Activated naive CD8-positive, alpha-beta T cell treated with anti-CD3 and anti-CD28 coated beads, Interleukin-2, amount 10 ng/mL, durations not matched to agents 7 days and 5 days (primary cell): Measurements from ENCODE around the gene THRB. TPM values are rescaled to one million over a fixed set of nuclear protein-coding genes. Genes with fewer than 3 reads are reported as not detected.

Experiments used
- ATAC-seq: fragments of 150-1000 bp; cut with Tn5 transposase; one replicate; pipeline ENCODE4 v1.10.0; 2021; ENCODE audit warnings: low read depth, moderate library complexity
- POLR2A ChIA-PET: fragments of 350-600 bp; sonication (Branson Sonifier 250); formaldehyde crosslinking; loops from one replicate; lab custom pipeline; 2021; ENCODE audit warnings: antibody characterized with exemption; lab: Charles Lee
- DNase-seq: peaks from one replicate; pipeline ENCODE4 v3.0.0; 2021
- H3K27ac Mint-ChIP-seq: one replicate; pipeline ENCODE4 v1.8.0; 2022; ENCODE audit warnings: mild to moderate bottlenecking, mixed read lengths
- H3K27me3 Mint-ChIP-seq: one replicate; pipeline ENCODE4 v1.8.0; 2022; ENCODE audit warnings: mild to moderate bottlenecking, moderate library complexity, mixed read lengths
- H3K36me3 Mint-ChIP-seq: one replicate; pipeline ENCODE4 v1.8.0; 2021; ENCODE audit warnings: mild to moderate bottlenecking, mixed read lengths
- H3K4me1 Mint-ChIP-seq: one replicate; pipeline ENCODE4 v1.8.0; 2021; ENCODE audit warnings: mixed read lengths
- H3K4me3 Mint-ChIP-seq: one replicate; pipeline ENCODE4 v1.8.0; 2022; ENCODE audit warnings: mild to moderate bottlenecking, moderate library complexity, mixed read lengths
- H3K9me3 Mint-ChIP-seq: one replicate; pipeline ENCODE4 v1.8.0; 2021; ENCODE audit warnings: mixed read lengths
- total RNA-seq, 2 experiments: library from RNA; stranded (reverse); gene quantifications; one replicate each; pipeline ENCODE4 v1.2.3, GENCODE V29; 2021

The THRB gene
- total RNA-seq, 2 experiments from 2014 or later = not detected

GRCh38 chr3:24342275-24342674 is 152.4 kb downstream of the THRB start:
- no peaks in the 10 kb centered on the region for H3K4me1 Mint-ChIP-seq
- H3K27me3 Mint-ChIP-seq = peaks cover 2% of the 10 kb centered on the region
- ATAC-seq (no peak), DNase-seq (no peak)
- POLR2A ChIA-PET = no interaction called here
- H3K4me3 Mint-ChIP-seq = no peak overlapping the region
- no peaks in the 10 kb centered on the region for H3K36me3 Mint-ChIP-seq
- H3K9me3 Mint-ChIP-seq = no peaks in the 10 kb centered on the region
- no peak overlapping the region for H3K27ac Mint-ChIP-seq

GRCh38 chr3:24341668-24342067 is 153.0 kb downstream of the THRB start:
- no peak overlapping the region for H3K27ac Mint-ChIP-seq
- no peaks in the 10 kb centered on the region for H3K4me1 Mint-ChIP-seq
- H3K9me3 Mint-ChIP-seq = no peaks in the 10 kb centered on the region
- POLR2A ChIA-PET = no interaction called here
- DNase-seq (no peak), ATAC-seq (no peak)
- no peak overlapping the region for H3K4me3 Mint-ChIP-seq
- no peaks in the 10 kb centered on the region for H3K36me3 Mint-ChIP-seq
- peaks cover 2% of the 10 kb centered on the region for H3K27me3 Mint-ChIP-seq

GRCh38 chr3:24340966-24341365 is 153.7 kb downstream of the THRB start:
- no peak for DNase-seq
- Mint-ChIP-seq H3K27ac (no peak overlapping the region), H3K36me3 (no peaks in the 10 kb centered on the region), H3K27me3 (peaks cover 2% of the 10 kb centered on the region), H3K9me3 (no peaks in the 10 kb centered on the region), H3K4me3 (no peak overlapping the region), H3K4me1 (no peaks in the 10 kb centered on the region)
- POLR2A ChIA-PET = no interaction called here
- no peak for ATAC-seq

- ATAC-seq (no peak), DNase-seq (no peak)
- H3K27ac Mint-ChIP-seq = no peak overlapping the region
- peaks cover 2% of the 10 kb centered on the region for H3K27me3 Mint-ChIP-seq
- no peaks in the 10 kb centered on the region for H3K9me3 Mint-ChIP-seq
- H3K36me3 Mint-ChIP-seq = no peaks in the 10 kb centered on the region
- no peaks in the 10 kb centered on the region for H3K4me1 Mint-ChIP-seq
- POLR2A ChIA-PET = no interaction called here
- H3K4me3 Mint-ChIP-seq = no peak overlapping the region
Observed at GRCh38 chr3:24340161-24340560, 154.5 kb downstream of the THRB start.

GRCh38 chr3:24339266-24339825 is 155.3 kb downstream of the THRB start:
- H3K4me1 Mint-ChIP-seq = no peaks in the 10 kb centered on the region
- H3K4me3 Mint-ChIP-seq = no peak overlapping the region
- ATAC-seq (no peak), DNase-seq (no peak)
- H3K27me3 Mint-ChIP-seq = peaks cover 2% of the 10 kb centered on the region
- no peaks in the 10 kb centered on the region for H3K36me3 Mint-ChIP-seq
- no peaks in the 10 kb centered on the region for H3K9me3 Mint-ChIP-seq
- POLR2A ChIA-PET = no interaction called here
- no peak overlapping the region for H3K27ac Mint-ChIP-seq

- DNase-seq (no peak), ATAC-seq (no peak)
- H3K4me3 Mint-ChIP-seq = no peak overlapping the region
- POLR2A ChIA-PET = no interaction called here
- no peaks in the 10 kb centered on the region for H3K9me3 Mint-ChIP-seq
- no peak overlapping the region for H3K27ac Mint-ChIP-seq
- H3K4me1 Mint-ChIP-seq = no peaks in the 10 kb centered on the region
- peaks cover 2% of the 10 kb centered on the region for H3K27me3 Mint-ChIP-seq
- H3K36me3 Mint-ChIP-seq = no peaks in the 10 kb centered on the region
Observed at GRCh38 chr3:24338409-24339130, 156.1 kb downstream of the THRB start.

- Mint-ChIP-seq H3K27me3 (no peaks in the 10 kb centered on the region), H3K36me3 (no peaks in the 10 kb centered on the region), H3K4me1 (no peaks in the 10 kb centered on the region), H3K9me3 (no peaks in the 10 kb centered on the region), H3K27ac (no peak overlapping the region), H3K4me3 (no peak overlapping the region)
- ATAC-seq (no peak), DNase-seq (no peak)
- POLR2A ChIA-PET = no interaction called here
Observed at GRCh38 chr3:24336101-24336500, 158.5 kb downstream of the THRB start.

GRCh38 chr3:24332092-24332491 is 162.6 kb downstream of the THRB start:
- Mint-ChIP-seq H3K27ac (no peak overlapping the region), H3K36me3 (no peaks in the 10 kb centered on the region), H3K4me1 (no peaks in the 10 kb centered on the region), H3K27me3 (no peaks in the 10 kb centered on the region), H3K9me3 (no peaks in the 10 kb centered on the region), H3K4me3 (no peak overlapping the region)
- ATAC-seq = no peak
- POLR2A ChIA-PET = no interaction called here
- DNase-seq = no peak

GRCh38 chr3:24323272-24323671 is 171.4 kb downstream of the THRB start:
- ATAC-seq (no peak), DNase-seq (no peak)
- H3K4me1 Mint-ChIP-seq = no peaks in the 10 kb centered on the region
- H3K4me3 Mint-ChIP-seq = no peak overlapping the region
- POLR2A ChIA-PET = no interaction called here
- no peaks in the 10 kb centered on the region for H3K27me3 Mint-ChIP-seq
- H3K36me3 Mint-ChIP-seq = no peaks in the 10 kb centered on the region
- H3K27ac Mint-ChIP-seq = no peak overlapping the region
- H3K9me3 Mint-ChIP-seq = no peaks in the 10 kb centered on the region

GRCh38 chr3:24320601-24321000 is 174.0 kb downstream of the THRB start:
- H3K27ac Mint-ChIP-seq = no peak overlapping the region
- H3K36me3 Mint-ChIP-seq = no peaks in the 10 kb centered on the region
- peaks cover 3% of the 10 kb centered on the region for H3K9me3 Mint-ChIP-seq
- H3K27me3 Mint-ChIP-seq = peaks cover 2% of the 10 kb centered on the region
- H3K4me3 Mint-ChIP-seq = no peak overlapping the region
- DNase-seq (no peak), ATAC-seq (no peak)
- POLR2A ChIA-PET = no interaction called here
- no peaks in the 10 kb centered on the region for H3K4me1 Mint-ChIP-seq

- POLR2A ChIA-PET = no interaction called here
- Mint-ChIP-seq H3K4me3 (no peak overlapping the region), H3K27me3 (peaks cover 2% of the 10 kb centered on the region), H3K36me3 (no peaks in the 10 kb centered on the region), H3K4me1 (no peaks in the 10 kb centered on the region), H3K9me3 (peaks cover 3% of the 10 kb centered on the region), H3K27ac (no peak overlapping the region)
- DNase-seq (no peak), ATAC-seq (no peak)
Observed at GRCh38 chr3:24318677-24319287, 175.9 kb downstream of the THRB start.

GRCh38 chr3:24316887-24317383 is 177.7 kb downstream of the THRB start:
- H3K9me3 Mint-ChIP-seq = peaks cover 3% of the 10 kb centered on the region
- no peak overlapping the region for H3K4me3 Mint-ChIP-seq
- no peaks in the 10 kb centered on the region for H3K36me3 Mint-ChIP-seq
- H3K27ac Mint-ChIP-seq = no peak overlapping the region
- no peaks in the 10 kb centered on the region for H3K4me1 Mint-ChIP-seq
- POLR2A ChIA-PET = no interaction called here
- peaks cover 2% of the 10 kb centered on the region for H3K27me3 Mint-ChIP-seq
- ATAC-seq (no peak), DNase-seq (no peak)

GRCh38 chr3:24315971-24316370 is 178.7 kb downstream of the THRB start:
- DNase-seq (no peak), ATAC-seq (no peak)
- Mint-ChIP-seq H3K27me3 (peaks cover 3% of the 10 kb centered on the region), H3K36me3 (no peaks in the 10 kb centered on the region), H3K4me3 (no peak overlapping the region), H3K27ac (no peak overlapping the region), H3K4me1 (no peaks in the 10 kb centered on the region), H3K9me3 (peaks cover 3% of the 10 kb centered on the region)
- POLR2A ChIA-PET = no interaction called here

GRCh38 chr3:24315356-24315755 is 179.3 kb downstream of the THRB start:
- peaks cover 3% of the 10 kb centered on the region for H3K27me3 Mint-ChIP-seq
- DNase-seq (no peak), ATAC-seq (no peak)
- POLR2A ChIA-PET = no interaction called here
- H3K27ac Mint-ChIP-seq = no peak overlapping the region
- H3K4me1 Mint-ChIP-seq = no peaks in the 10 kb centered on the region
- no peak overlapping the region for H3K4me3 Mint-ChIP-seq
- H3K9me3 Mint-ChIP-seq = peaks cover 3% of the 10 kb centered on the region
- no peaks in the 10 kb centered on the region for H3K36me3 Mint-ChIP-seq
